Thyroid gland (tissue), 4 donors: ENCODE data around the gene SLC30A1. TPM values are rescaled to one million over a fixed set of nuclear protein-coding genes. Genes with fewer than 3 reads are reported as not detected.
"Not testable (repeated sequence)": the region's sequence is repeated elsewhere in the genome, so short reads cannot be mapped to it uniquely, and the experiment has no call there.

Experiments used
- DNase-seq, 2 donors: peaks; one replicate each; pipeline ENCODE4 v3.0.0-alpha.2; 2019
- H3K27ac ChIP-seq, 3 donors: fragments of 200-600 bp; sonication (generic); 1 replicate in 2 of 3; 2 replicates in 1 of 3; pipeline ENCODE4 v1.5.1; 2016 to 2019; ENCODE audit warnings: mild to moderate bottlenecking in 1 of 3, moderate library complexity in 1 of 3
- H3K27me3 ChIP-seq: fragments of 200-600 bp; sonication (generic); one replicate; pipeline ENCODE4 v1.5.1; 2019
- H3K36me3 ChIP-seq, 2 donors: fragments of 200-600 bp; sonication (generic); one replicate each; pipeline ENCODE4 v1.5.1; 2016 to 2019
- H3K4me1 ChIP-seq, 2 donors: fragments of 200-600 bp; sonication (generic); one replicate each; pipeline ENCODE4 v1.5.1; 2017 to 2019
- H3K4me3 ChIP-seq, 3 donors: fragments of 200-600 bp; sonication (generic); replicated peaks in 1 of 3; 1 replicate in 2 of 3; 2 replicates in 1 of 3; pipeline ENCODE4 v1.5.1; 2016; ENCODE audit warnings: mild to moderate bottlenecking in 1 of 3
- H3K9me3 ChIP-seq: fragments of 200-600 bp; sonication (generic); one replicate; pipeline ENCODE4 v1.5.1; 2017
- CTCF ChIP-seq, 6 experiments: fragments of 200-600 bp in 3 of 6; fragments of 450-650 bp in 3 of 6; sonication (generic) in 3 of 6; IDR thresholded peaks; one replicate each; pipeline ENCODE4 v1.5.1; 2016 to 2019; ENCODE audit warnings: antibody characterized with exemption in 6 of 6, mild to moderate bottlenecking in 2 of 6, inconsistent platforms in 1 of 6, moderate library complexity in 1 of 6
- POLR2A ChIP-seq, 2 donors: fragments of 450-650 bp; IDR thresholded peaks; one replicate each; pipeline ENCODE4 v1.6.1; 2017; ENCODE audit warnings: antibody characterized with exemption in 2 of 2, mild to moderate bottlenecking in 2 of 2, moderate library complexity in 1 of 2
- WGBS, 2 donors: methylation state at CpG; one replicate each; pipeline ENCODE4 v1.1.5; 2017; 5-methylcytosine and 5-hydroxymethylcytosine counted together
- intact Hi-C: fragments of 100-400 bp; cut with DNase I; formaldehyde crosslinking; loops from one replicate; pipeline ENCODE4 v1.15.1; 2023
- total RNA-seq, 4 donors: library from RNA; depleted of rRNA; stranded (reverse); fragments of >200 nt; gene quantifications; one replicate each; pipeline ENCODE4 v1.2.3, GENCODE V29; 2016

SLC30A1 gene
- total RNA-seq, 4 donors from 2014 or later = 22.7 to 36.0 (median 32.4) TPM

- 86 to 90% methylated on average over 2 of the region's 2 CpGs for WGBS, 2 donors
- H3K36me3 ChIP-seq = no peaks in the 10 kb centered on the region
- intact Hi-C loops = no loop called here
Observed at GRCh38 chr1:211541278-211541677, 37.7 kb downstream of the SLC30A1 start.

GRCh38 chr1:211540824-211541223 is 38.1 kb downstream of the SLC30A1 start:
- peaks cover 11 to 15% of the 10 kb centered on the region in 2 donors for H3K4me1 ChIP-seq
- H3K27ac ChIP-seq, intact Hi-C loops, H3K27me3 ChIP-seq, H3K36me3 ChIP-seq, DNase-seq, H3K4me3 ChIP-seq, H3K9me3 ChIP-seq: not testable (repeated sequence)
- WGBS, 2 donors = 92 to 100% methylated on average over 1 of the region's 1 CpG

More at GRCh38 chr1:211541278-211541677, 37.7 kb downstream of the SLC30A1 start:
- no peaks in the 10 kb centered on the region for H3K9me3 ChIP-seq
- no peaks in the 10 kb centered on the region for H3K27me3 ChIP-seq
- H3K27ac ChIP-seq = no peak overlapping the region
- no peak overlapping the region for H3K4me3 ChIP-seq
- no peak for TF ChIP-seq CTCF (IDR thresholded peaks at IDR 0.05)
- TF ChIP-seq POLR2A (IDR thresholded peaks at IDR 0.05) = no peak
- no peak for DNase-seq
- peaks cover 11 to 15% of the 10 kb centered on the region in 2 donors for H3K4me1 ChIP-seq

- Histone ChIP-seq H3K9me3 (no peaks in the 10 kb centered on the region), H3K4me1 (peaks cover 11 to 15% of the 10 kb centered on the region in 2 donors), H3K4me3 (no peak overlapping the region), H3K27ac (no peak overlapping the region), H3K27me3 (no peaks in the 10 kb centered on the region), H3K36me3 (no peaks in the 10 kb centered on the region)
- intact Hi-C loops = no loop called here
- no peak for DNase-seq
- 79% methylated on average over 8 of the region's 8 CpGs for WGBS, 2 donors
- TF ChIP-seq CTCF (IDR thresholded peaks at IDR 0.05) (no peak), POLR2A (IDR thresholded peaks at IDR 0.05) (no peak)
Observed at GRCh38 chr1:211538287-211538686, 40.7 kb downstream of the SLC30A1 start.

- 86 to 94% methylated on average over 4 of the region's 4 CpGs for WGBS, 2 donors
- no peaks in the 10 kb centered on the region for H3K9me3 ChIP-seq
- no peak overlapping the region for H3K4me3 ChIP-seq
- H3K27ac ChIP-seq = no peak overlapping the region
- H3K4me1 ChIP-seq = peaks cover 4 to 10% of the 10 kb centered on the region in 2 donors
- DNase-seq = no peak
- H3K36me3 ChIP-seq = no peaks in the 10 kb centered on the region
- no peaks in the 10 kb centered on the region for H3K27me3 ChIP-seq
- TF ChIP-seq CTCF (IDR thresholded peaks at IDR 0.05) = no peak
- TF ChIP-seq POLR2A (IDR thresholded peaks at IDR 0.05) = no peak
- intact Hi-C loops = no loop called here
Observed at GRCh38 chr1:211537253-211537652, 41.7 kb downstream of the SLC30A1 start.

- H3K4me1 ChIP-seq = peaks cover 0 to 3% of the 10 kb centered on the region in 2 donors
- no peaks in the 10 kb centered on the region for H3K27me3 ChIP-seq
- TF ChIP-seq CTCF (IDR thresholded peaks at IDR 0.05) (no peak), POLR2A (IDR thresholded peaks at IDR 0.05) (no peak)
- H3K36me3 ChIP-seq = no peaks in the 10 kb centered on the region
- H3K9me3 ChIP-seq = no peaks in the 10 kb centered on the region
- intact Hi-C loops = no loop called here
- no peak for DNase-seq
- H3K27ac ChIP-seq = no peak overlapping the region
- H3K4me3 ChIP-seq = no peak overlapping the region
- WGBS, 2 donors = 89 to 93% methylated on average over 8 of the region's 8 CpGs
Observed at GRCh38 chr1:211536606-211537005, 42.4 kb downstream of the SLC30A1 start.

GRCh38 chr1:211535346-211535745 is 43.6 kb downstream of the SLC30A1 start:
- no peaks in the 10 kb centered on the region for H3K36me3 ChIP-seq
- intact Hi-C loops = no loop called here
- no peak overlapping the region for H3K4me3 ChIP-seq
- no peaks in the 10 kb centered on the region for H3K27me3 ChIP-seq
- 100% methylated on average over 2 of the region's 2 CpGs for WGBS, 2 donors
- TF ChIP-seq POLR2A (IDR thresholded peaks at IDR 0.05) = no peak
- TF ChIP-seq CTCF (IDR thresholded peaks at IDR 0.05) = no peak
- DNase-seq = no peak
- H3K4me1 ChIP-seq = no peaks in the 10 kb centered on the region
- no peak overlapping the region for H3K27ac ChIP-seq
- H3K9me3 ChIP-seq = no peaks in the 10 kb centered on the region
